Effector CD8-positive, alpha-beta T cell (primary cell): ENCODE data around the gene C17orf50.
A peak's percentile ranks its signal among the peaks of the same experiment; 100 is the strongest.

Experiments
- DNase-seq: peaks from one replicate; lab custom pipeline; 2025; lab: John Stamatoyannopoulos, UW

Gene C17orf50

DNA sequence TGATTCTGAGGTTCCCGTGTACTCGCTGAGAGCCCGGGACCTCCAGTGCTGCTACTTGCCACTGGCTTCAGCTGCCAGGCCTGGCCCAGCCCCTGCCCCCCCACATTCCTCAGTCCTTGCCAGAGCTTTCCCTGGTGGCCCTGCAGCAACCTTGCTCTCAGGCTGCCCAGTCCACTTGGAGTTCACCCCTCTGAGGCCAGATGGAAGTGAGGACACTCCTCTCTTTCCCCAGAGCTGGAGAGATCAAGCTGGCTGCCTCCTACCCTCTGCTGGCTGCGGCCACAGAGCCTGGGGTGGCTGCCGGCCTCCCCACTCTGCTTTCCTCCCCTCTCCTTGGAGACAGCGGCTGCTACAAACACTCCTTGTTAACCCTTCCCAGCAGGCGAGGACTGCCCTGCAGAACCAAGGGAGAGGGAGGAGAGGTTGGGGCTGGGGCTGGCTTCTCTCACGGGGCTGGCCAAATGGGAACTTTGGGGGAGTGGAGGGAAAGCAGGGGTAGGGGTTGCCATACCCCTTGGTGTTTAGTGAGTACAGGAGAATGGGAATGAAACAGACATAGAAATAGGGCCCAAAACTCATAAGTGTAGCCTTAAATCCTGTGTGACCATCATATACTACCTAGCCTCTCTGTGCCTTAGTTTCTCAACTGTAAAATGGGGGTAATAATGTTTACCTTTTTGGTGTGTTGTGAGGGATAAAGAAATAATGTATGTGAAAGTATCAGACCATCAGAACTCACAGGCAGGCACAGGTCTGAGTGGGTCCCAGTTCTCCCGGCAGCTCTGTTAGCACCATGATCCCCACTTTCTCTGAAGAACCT, 7.5 kb upstream of the C17orf50 start, which contains the start of gene GAS2L2:
TSS of gene GAS2L2 (minus strand) at position 295 of the 820 bp plus-strand sequence. CDS start 389 bp downstream, outside the sequence.
- DNase-seq: no peak

- DNase-seq: no peak
These were observed 3.4 kb upstream of the C17orf50 start for GRCh38 chr17:35757243-35757642.

DNA sequence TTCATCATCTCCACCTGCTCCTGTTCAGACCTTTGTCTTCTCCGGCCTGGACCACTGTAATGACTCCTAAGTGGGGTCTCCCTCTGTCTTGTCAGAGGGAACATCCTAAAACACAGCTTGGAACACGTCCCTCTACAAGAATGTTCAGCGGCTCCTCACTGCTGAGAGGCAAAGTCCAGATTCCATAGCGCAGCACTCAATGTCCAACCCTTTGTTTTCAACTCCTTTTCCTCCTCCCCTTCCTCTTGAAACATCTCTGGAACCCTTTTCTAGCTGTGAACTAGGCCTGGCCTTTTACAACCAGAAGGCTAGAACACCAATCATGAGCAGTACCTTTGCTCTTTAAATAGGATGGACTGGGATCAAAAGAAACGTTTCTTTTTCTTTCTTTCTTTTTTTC, 914 bp downstream of the C17orf50 start:
- no peak for DNase-seq

- DNase-seq: no peak
These were observed 3.1 kb downstream of the C17orf50 start for GRCh38 chr17:35763767-35764122.

DNA sequence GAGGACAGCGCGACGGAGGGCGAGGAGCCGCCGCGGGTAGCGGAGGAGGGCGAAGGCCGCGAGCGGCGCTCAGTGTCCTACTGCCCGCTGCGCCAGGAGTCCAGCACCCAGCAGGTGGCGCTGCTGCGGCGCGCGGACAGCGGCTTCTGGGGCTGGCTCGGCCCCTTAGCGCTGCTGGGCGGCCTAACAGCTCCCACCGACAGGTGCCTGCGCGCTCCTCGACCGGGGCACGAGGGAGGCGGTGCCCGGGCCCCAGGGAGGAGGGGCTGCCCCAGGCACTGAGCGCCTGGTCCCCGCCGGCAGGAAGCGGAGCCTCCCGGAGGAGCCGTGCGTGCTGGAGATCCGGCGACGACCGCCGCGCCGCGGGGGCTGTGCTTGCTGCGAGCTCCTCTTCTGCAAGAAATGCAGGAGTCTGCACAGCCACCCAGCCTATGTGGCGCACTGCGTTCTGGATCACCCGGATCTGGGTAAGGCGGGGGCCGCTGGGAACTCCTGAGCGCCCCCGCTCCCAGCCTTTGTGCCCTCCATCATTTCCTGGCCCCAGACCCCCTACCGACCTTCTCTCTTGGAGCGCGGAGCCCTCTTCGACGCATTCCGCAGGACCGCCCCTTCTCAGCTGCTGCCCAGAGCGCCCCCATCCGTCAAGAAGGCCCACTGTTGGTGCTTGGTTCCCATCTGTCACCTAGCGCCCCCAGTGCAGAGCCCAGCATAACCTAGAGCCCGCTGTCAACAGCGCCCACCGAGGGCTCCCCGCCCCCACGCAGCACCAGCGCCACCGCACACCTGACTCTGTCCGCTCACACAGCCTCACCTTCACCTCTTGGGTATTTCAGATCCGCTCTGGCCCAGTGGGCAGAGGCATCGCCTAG, 3.7 kb downstream of the C17orf50 start:
- peak; percentile 75 for DNase-seq

DNA sequence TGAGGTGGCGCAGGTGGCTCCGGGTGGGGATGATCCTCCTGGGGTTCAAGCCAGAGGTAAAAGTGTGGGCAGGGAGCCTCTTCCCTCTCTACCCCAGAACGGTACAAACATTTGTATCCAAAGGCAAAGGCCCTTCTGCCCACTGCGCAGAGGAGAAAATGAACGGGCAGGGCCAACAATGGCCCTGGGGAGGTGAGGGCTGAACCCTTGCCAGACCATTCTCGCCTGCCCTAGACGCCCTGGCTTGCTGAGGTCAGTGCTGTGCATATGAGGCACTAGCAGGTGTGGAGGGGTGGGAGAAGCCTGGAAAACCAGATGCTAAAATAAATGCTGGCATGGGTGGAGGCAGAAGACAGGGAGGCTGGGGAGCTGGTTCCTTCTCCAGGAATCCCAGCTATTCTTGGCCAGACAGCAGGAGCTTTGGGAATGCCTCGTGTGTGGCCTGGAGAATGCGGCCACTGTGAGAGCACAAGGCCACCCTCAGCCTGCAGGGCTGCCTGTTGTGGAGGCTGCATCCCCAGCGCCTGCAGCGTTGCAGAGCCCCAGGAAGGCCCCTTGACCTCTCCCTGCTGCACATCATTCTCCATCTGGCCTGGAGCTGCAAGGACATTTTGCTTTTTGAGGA, 4.5 kb downstream of the C17orf50 start:
- no peak for DNase-seq

DNA sequence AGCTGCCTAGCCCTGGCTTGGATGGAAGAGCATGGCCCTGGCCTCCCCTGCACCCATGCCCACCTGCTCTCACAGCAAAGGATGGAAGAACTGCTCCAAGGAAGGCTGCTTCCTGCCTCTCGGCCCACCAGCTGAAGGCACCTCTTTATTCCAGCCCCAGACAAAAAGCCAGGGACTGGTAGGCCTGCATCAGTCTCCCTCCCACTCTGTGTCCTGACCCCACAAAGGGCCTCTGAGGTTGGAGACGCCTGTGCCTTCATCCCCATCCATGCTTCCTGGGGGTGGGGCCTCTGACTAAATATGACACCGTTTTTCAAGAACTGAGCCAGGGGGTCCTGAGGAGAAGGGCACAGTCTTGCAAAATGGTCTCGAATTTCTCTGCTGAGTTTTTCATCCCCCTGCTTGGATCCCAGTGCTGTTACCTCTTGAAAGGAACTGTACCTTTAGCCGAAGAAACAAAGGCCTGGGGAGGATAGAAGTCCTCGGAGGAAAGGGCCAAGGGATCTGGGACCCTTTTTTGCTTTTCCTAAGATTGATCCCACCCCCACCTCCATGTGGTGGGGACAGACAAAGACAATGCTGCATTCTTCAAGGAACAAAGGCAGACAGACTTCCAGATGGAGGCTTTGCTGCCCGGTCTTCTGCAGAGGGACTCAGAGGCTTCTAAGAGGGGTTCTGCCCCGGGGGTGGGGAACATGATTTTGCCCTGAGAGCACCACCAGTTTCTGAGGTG, 5.2 kb downstream of the C17orf50 start:
- no peak for DNase-seq

DNA sequence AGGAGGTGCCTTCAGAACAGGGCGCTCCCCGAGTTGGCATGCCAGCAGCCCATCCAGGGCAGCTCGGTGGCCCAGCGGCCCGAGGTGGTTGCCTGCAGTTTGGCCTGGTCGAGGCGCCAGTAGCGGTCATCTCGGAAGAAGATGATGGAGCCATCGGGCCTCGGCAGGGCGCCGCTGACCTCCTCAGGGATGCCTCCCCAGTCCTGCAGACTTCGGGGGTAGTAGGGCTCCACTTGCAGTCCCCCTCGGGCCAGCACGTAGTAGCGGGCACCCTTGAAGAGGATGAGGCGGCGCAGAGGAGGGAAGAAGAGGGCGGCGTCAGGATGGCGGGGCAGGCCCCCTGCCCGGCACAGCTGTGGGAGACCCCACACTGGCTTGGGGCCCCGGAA, 5.8 kb downstream of the C17orf50 start:
- DNase-seq: no peak

- no peak for DNase-seq
These were observed 6.3 kb downstream of the C17orf50 start for GRCh38 chr17:35766903-35767510.

DNA sequence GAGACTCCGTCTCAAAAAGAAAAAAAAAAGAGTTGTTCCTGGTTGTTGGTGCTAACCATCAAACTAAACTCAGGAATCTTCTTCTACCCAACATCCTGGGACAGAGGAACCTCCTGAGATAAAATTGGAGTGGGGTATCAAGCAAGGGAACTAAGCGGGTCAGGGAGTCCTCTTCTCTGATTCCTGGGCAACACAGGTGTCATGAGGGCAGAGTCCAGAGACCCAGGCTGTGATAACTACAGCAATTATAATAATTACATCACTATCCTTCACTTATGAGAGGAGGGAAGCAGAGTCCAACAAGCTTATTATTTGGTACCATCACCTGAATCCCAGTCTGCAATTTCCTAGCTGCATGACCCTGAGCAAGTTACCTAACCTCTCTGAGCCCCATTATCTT, 8.1 kb downstream of the C17orf50 start:
- DNase-seq: no peak

DNA sequence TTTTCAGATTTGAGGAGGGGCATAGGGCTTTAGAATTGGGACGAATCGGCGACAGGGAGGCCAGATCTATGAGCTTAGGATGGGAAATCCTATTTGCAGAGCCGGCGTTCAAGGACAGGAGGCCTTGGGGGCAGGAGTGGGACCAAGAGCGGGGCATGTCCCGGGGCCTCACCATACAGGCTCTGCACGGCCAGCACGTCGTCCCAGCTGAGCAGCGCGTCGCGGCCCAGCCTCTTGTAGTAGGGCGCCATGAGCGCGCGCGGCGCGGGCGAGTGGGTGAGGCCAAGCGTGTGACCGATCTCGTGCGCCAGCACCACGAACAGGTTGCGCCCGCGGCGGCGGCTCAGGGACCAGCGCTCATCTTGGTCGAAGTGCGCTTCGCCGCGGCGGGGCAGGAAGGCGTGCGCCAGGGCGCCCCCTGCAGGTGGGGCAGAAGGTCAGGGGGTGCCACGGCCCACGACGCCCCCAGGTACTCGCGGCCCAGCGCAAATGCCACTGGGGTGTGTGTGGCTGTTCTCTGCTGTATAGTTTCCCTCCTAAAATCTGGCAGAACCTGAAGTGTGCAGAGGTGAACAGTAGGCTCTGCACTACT, 9.3 kb downstream of the C17orf50 start:
- no peak for DNase-seq

- no peak for DNase-seq
These were observed 12.4 kb downstream of the C17orf50 start for GRCh38 chr17:35773129-35773528.

- no peak for DNase-seq
These were observed 13.2 kb downstream of the C17orf50 start for GRCh38 chr17:35773679-35774425.

GRCh38 chr17:35774499-35774898, 13.8 kb downstream of the C17orf50 start:
- DNase-seq: no peak

GRCh38 chr17:35775039-35775438, 14.4 kb downstream of the C17orf50 start:
- no peak for DNase-seq

GRCh38 chr17:35775583-35775982, 14.9 kb downstream of the C17orf50 start:
- DNase-seq: no peak

DNA sequence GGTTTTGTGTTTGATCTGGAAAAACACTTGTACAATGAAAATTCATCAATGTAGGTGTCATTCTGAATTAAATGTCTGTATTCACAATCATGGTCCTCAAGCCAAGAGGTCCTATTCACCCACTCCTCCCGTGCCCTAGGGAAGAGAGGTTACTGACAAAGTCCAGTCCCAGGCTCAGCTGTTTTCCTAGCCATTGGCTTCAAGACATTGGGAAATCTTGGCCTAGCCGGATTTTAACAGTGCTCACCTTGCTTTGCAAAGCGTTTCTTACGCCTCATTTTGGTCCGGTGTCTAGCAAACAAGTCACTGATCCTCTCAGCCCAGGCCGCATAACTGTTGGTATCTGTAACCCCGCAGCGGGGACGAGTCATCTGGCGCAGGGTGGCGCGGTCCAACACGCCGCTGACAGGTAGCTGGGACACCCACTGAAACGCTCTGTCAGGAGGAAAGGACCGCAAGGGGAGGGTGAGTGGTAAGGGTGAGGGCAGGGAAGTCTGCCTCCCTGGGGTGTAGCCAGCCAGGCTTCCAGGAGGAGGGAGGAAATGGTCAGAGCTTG, 18.0 kb downstream of the C17orf50 start:
- no peak for DNase-seq

GRCh38 chr17:35780950-35781349, 20.3 kb downstream of the C17orf50 start:
- DNase-seq: no peak

DNA sequence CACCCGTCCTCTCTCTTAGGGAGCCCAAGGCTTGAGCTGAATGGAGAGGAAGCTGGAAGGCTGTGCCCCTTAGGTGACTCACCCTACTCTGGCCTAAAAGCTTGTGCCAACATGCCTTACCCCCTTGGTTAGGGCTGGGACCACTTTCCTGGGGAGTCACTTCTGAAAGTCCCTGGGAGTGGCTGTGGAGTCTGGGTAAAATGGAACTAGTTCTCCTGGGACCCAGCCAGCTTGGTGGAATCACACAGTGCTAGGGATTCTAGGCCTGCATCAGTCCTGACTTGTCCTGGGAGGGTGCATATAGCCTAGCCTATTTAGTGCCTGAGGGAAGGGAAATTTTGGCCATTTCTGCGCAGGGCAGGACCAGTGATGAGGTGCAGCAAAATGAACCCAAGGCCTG, 24.2 kb downstream of the C17orf50 start:
- DNase-seq: no peak

DNA sequence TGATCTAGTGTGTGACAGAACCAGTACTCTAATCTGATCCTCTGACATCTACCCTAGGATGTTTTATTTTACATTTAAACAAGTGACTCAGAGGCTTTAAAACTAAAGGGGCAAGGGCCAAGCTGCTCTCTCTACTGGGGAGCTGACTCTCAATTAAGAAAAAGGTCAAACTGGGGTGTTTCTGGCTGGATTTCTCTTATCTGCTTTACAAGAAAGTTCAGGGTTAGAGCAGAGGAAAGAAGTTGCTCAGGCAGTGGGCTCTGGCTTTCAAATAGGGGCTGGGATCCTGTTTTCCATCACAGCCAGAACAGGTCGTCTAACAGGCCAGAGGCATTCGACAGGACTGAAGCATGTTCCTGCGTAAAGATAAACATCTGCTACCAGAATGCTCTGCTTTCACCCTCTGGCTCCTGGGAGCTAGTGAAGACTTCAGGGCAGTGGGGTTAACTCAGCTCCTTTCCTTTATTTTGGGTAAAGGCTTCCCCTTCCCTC, 26.3 kb downstream of the C17orf50 start:
- no peak for DNase-seq
